Endometrial microvascular endothelial cells (primary cell): ENCODE measurements around the gene MFAP2. TPM values are rescaled to one million over a fixed set of nuclear protein-coding genes. Genes with fewer than 3 reads are reported as not detected.

ENCODE experiments used
- total RNA-seq: library from RNA; depleted of rRNA; stranded (reverse); fragments of >200 nt; gene quantifications from one replicate; pipeline ENCODE4 v1.2.3, GENCODE V29; 2015; ENCODE audit errors: inconsistent ontology term

The MFAP2 gene
- total RNA-seq, 1 donor from 2014 or later = 10.4 TPM

Other genes starting within 250 kb of the MFAP2 start
- gene RNU1-4, start 240.1 kb downstream of the MFAP2 start, total RNA-seq = not detected
- not detected for gene RNU1-2, start 84.6 kb downstream of the MFAP2 start, total RNA-seq
- 22.7 TPM for gene CROCC, start 58.7 kb downstream of the MFAP2 start, total RNA-seq
- 66.2 TPM for gene ATP13A2, start 31.3 kb upstream of the MFAP2 start, total RNA-seq
- gene SDHB, start 73.4 kb upstream of the MFAP2 start, total RNA-seq = 172 TPM
- gene PADI2, start 138.8 kb upstream of the MFAP2 start, total RNA-seq = 0.37 TPM
- gene PADI1, start 224.5 kb upstream of the MFAP2 start, total RNA-seq = not detected